Sciatic nerve (tissue), 2 donors: ENCODE measurements around the gene ST6GALNAC3. TPM values are rescaled to one million over a fixed set of nuclear protein-coding genes. Genes with fewer than 3 reads are reported as not detected.
"Not testable (repeated sequence)": the region's sequence is repeated elsewhere in the genome, so short reads cannot be mapped to it uniquely, and the experiment has no call there.

ENCODE experiments used
- ATAC-seq: fragments of 200-7000 bp; cut with Tn5 transposase; one replicate; pipeline ENCODE4 v1.9.1; 2020; ENCODE audit warnings: mild to moderate bottlenecking, moderate library complexity
- DNase-seq: peaks from one replicate; pipeline ENCODE4 v3.0.0-alpha.2; 2020; ENCODE audit warnings: low spot score
- intact Hi-C: fragments of 100-400 bp; cut with DNase I; formaldehyde crosslinking; loops from one replicate; pipeline ENCODE4 v1.14.2; 2022
- total RNA-seq: library from RNA; stranded (reverse); fragmentation: NEBNext Ultra II Directional; extraction: Animal tissue kit (Norgen Biotek cat#: 25700); gene quantifications from one replicate; pipeline ENCODE4 v1.2.1, GENCODE V29; 2021
- donor health status: DM: no; HTN: no; CAD: no.
- donor health status: DM: no; HTN: no; CAD: no.

Gene ST6GALNAC3
- total RNA-seq, 1 donor from 2014 or later = 12.3 TPM

GRCh38 chr1:76607717-76608116 is 533.2 kb downstream of the ST6GALNAC3 start:
- no peak for ATAC-seq
- intact Hi-C loops = no loop called here

DNA sequence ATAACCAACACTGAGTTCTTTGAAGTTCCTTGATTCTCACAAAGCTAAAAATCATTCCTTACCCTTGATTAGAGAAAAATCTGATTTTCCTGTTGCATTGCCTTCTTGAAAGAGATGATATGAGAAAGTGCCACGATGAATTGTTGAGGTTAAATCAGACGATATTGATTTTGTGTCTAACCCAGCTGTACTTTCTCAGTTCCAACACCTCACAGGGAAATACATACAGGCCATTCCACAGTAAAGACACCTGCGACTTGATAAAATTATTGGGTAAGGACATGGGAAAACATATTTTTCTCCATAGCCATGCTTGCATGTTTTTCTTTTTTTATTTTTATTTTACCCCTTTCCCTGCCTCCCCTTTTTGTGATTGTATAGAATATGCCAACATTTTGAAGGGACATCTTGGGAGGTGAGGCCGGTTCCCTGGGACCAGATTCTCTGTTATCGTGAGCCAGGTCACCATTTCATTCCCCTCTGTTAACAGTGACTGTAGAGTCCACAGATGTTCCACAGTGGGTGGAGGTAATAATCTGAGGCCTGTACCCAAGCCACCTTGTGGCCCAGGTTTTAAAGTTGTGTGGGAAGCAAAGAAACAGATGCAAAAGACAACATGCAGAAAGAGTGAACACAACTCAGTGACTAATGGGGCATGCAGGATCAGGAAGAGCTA is 537.4 kb downstream of the ST6GALNAC3 start:
- DNase-seq = no peak
- intact Hi-C loops = no loop called here
- no peak for ATAC-seq

More at GRCh38 chr1:76607717-76608116, 533.2 kb downstream of the ST6GALNAC3 start:
- DNase-seq = no peak

DNA sequence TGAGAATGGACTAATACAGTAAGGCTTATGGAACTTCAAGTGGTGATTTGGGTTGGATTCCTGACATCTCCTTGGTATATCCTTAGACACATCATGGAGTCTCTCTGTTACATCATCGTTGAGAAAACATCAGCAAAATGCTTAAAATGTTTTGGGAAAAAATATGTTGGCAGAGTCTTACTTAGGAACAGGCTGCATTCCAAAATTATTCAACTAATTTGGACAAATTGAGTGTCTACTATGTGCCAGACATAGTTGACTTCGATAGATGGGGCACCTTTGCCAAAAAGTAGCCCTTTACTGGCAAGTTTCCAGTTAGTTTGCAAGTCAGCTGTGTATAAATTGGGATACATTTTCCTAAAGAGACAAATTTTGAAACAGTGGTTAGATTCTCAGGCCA is 539.3 kb downstream of the ST6GALNAC3 start:
- no peak for ATAC-seq
- intact Hi-C loops = no loop called here

DNA sequence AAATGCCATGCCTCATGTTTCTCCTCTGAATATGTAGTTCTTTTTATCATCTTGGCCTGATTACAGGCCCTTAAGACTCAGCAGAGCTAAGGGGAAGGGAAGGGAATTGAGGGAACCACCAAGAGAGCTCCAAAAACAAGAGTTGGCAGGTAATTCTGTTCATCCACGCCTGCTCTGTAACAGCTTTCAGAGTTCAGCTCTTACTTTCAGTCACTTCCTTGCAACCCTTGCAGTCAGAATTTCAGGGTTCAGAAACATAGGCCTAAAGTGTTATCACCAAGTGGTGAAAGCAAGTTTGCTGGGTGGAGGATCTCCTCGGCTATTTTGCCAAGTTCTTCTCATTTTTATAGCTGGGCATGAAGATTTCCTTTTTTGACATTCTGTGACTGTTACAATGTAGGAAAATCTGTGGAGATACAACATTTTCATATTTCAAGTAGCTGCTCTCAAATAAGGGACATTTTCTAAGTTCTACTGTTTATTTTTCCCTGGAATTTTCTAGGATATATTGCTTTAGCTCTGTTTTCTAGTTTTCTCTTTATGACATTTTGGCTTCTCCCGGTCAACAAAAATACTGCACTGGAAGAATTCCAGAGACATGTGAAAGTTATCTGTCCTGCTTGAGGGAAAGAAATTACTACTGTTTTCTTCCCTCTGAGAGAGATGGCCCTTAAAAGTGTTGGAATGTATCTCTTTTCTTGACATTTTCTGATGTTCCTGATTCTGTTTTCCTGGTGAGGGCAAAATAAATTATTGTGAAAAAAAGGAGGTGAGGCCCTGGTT is 540.9 kb downstream of the ST6GALNAC3 start:
- intact Hi-C loops = no loop called here
- no peak for ATAC-seq

More for the DNA sequence above, 539.3 kb downstream of the ST6GALNAC3 start:
- DNase-seq = no peak

DNA sequence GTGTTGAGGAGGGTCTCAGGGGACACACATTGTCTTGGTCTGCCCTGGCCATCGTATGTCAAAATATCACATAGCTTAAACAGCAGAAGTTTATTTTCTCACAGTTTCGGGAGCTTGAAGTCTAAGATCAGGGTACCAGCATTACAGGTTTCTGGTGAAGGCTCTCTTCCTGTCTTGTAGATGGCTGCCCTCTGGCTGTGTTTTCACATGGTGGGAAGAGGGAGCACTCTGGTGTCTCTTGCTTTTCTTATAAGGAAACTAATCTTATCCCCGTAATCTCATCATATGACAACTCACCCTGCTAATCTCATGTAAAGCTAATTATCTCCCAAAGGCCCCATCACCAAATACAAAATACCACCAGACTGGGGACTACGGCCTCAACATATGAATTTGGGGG is 545.8 kb downstream of the ST6GALNAC3 start:
- DNase-seq = no peak
- no peak for ATAC-seq
- intact Hi-C loops = no loop called here

More for the DNA sequence above, 540.9 kb downstream of the ST6GALNAC3 start:
- DNase-seq = no peak

- ATAC-seq = no peak
- no peak for DNase-seq
- intact Hi-C loops = no loop called here
Measured at GRCh38 chr1:76622774-76623528, 548.4 kb downstream of the ST6GALNAC3 start.

- DNase-seq (no peak), ATAC-seq (no peak)
- intact Hi-C loops = no loop called here
Measured at GRCh38 chr1:76625886-76626678, 551.5 kb downstream of the ST6GALNAC3 start.

DNA sequence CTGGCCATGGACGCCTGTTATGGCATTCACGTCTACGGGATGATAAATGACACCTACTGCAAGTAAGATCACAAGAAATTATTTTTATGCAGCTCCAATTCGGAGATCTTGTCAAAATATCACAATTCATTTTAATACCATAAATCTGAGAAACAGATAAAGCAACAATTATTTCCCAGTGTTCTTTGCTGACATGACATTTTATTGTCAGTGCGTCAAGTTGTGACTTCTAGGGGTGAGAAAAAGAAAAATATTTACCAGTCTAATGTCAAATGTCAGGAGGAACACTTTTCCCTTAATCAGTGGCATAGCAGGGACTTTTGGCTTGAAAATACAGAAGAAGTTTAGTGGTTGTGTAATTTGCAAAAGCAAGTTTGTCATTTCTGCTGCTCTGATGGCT is 553.0 kb downstream of the ST6GALNAC3 start:
- DNase-seq (no peak), ATAC-seq (no peak)
- intact Hi-C loops = no loop called here

DNA sequence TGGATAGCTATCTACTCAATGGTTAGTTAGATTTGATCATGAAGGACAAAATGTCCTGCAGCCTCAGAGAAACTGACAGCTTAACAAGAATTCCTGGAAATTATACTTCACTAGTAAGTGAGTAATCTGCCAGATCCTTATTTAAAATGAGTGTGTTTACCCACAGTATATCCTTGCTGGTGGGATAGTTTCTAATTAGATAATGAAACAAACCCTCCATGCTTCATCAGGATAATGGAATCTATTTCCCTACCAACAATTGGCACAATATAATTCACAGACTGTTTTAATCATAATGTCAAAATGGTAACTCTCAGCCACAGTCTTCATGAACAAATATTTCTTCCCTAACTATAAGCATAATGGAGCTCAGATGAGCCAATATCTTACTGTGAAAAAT is 553.4 kb downstream of the ST6GALNAC3 start:
- no peak for DNase-seq
- intact Hi-C loops = no loop called here
- ATAC-seq = no peak

GRCh38 chr1:76632136-76632535 is 557.6 kb downstream of the ST6GALNAC3 start:
- intact Hi-C loops = no loop called here
- ATAC-seq (no peak), DNase-seq (no peak)

- ATAC-seq (no peak), DNase-seq (no peak)
- intact Hi-C loops = no loop called here
Measured at GRCh38 chr1:76635784-76636183, 561.2 kb downstream of the ST6GALNAC3 start.

DNA sequence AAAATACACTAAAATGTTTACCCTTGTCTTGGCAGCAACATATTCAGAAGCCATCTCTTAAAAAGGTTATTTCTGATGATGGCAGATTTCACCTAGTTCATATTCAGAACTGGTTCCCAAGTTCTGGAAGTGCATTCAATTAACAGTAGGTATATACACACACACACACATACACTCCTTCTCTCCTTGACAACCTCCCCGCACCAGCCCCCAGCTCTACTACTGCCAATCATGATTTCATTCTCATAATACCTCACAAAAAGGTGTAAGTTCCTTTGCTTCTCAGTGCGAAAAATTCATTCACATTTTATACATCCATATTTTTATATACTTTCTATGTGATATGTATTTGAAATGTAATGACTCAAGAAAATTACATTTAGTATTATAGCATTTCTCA is 564.6 kb downstream of the ST6GALNAC3 start:
- DNase-seq = no peak
- intact Hi-C loops = no loop called here
- ATAC-seq = no peak

DNA sequence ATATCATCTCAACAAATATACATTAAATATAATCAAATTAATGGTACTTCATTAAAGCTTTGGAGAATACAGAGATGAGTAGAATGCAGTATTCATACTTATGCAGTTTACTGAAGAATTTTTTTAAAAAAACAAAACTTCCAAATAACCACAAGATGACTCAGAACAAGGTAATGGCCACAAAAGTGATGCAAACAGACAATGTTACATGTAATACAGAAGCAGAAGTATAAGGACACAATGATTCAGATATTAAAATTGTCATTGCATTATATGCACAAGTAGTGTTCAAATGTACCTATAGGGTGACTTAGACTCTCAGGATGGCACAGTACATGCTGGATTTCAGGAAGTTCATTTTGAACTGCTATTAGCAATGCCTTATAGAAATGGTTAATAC is 565.5 kb downstream of the ST6GALNAC3 start:
- intact Hi-C loops = no loop called here
- ATAC-seq (no peak), DNase-seq (no peak)

GRCh38 chr1:76640723-76641122 is 566.2 kb downstream of the ST6GALNAC3 start:
- intact Hi-C loops = no loop called here
- DNase-seq = no peak
- ATAC-seq = no peak

- no peak for DNase-seq
- ATAC-seq = no peak
- intact Hi-C loops = no loop called here
Measured at GRCh38 chr1:76644139-76644538, 569.6 kb downstream of the ST6GALNAC3 start.

DNA sequence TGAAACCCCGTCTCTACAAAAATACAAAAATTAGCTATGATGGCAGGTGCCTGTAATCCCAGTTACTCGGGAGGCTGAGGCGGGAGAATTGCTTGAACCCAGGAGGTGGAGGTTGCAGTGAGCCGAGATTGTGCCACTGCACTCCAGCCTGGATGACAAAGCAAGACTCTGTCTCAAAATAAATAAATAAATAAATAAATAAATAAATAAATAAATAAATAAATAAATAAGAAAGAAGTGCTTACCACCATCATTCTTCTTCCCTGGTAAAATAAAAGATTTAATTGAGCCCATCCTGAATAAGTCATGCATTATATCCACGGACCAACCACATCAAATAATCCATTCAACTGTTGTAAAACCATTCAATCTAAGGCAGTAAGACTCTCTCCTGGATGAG is 578.3 kb downstream of the ST6GALNAC3 start:
- DNase-seq, intact Hi-C loops, ATAC-seq: not testable (repeated sequence)

GRCh38 chr1:76657623-76658022 is 583.1 kb downstream of the ST6GALNAC3 start:
- ATAC-seq (no peak), DNase-seq (no peak)
- intact Hi-C loops = no loop called here

DNA sequence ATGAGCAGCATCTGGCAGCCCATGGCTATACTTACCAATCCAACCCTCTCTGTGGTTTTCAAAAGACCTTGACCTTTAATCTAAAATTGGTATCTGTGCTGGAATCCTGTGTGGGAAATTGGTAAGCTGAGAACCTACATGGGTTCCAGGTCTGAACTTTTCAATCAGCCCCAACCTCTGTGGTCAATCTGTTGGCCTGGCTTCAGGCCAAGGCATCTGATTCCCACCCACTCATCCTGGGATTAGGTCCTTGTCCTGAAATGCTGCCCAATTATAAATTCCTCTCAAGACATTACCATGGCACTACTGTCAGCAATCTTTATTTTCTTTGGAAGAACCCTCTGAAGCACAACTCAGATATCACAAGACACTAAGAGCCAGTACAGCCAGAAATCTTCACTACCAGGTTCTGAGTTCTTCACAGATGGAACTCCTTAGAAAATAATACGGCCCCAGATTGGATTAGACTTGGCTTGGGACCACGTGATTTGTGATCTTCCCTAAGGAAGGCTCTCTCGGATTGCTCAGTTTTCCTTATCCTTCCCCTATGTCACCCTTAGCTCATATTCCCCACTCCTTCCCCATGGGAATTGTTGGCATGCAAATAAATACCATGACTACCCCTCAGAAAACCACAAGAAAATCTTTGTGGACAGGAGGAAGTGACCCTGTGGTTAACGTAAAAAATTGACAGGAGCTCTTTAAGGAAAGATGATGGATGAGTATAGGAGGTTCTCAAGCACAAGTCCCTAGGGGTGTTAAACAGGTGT is 584.8 kb downstream of the ST6GALNAC3 start:
- no peak for DNase-seq
- intact Hi-C loops = no loop called here
- ATAC-seq = no peak
